ENCODE measurements around the gene GPS1.

DNA sequence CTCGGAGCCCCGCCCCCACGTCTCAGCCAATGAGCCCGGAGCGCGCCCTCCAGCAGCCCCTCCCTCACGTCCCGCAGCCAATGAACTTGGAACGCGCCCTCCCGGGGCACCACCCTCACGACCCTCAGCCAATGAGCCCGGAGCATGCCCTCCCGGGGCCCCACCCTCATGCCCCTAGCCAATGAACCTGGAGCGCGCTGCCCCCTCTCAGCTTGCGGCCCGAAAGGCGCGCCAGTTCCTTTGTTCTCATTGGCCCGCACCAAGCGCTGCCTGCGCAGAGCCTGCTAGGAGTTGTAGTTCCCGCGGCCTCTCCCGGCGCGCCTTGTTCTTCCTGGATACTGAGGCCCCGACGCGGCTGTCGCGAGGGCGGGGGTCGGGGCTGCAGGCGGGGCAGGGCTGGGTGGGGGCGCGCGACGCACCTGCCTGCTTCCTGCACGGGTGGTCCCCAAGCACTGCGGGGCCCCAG is 28.7 kb upstream of the GPS1 start, which contains the start of gene LRRC45:
- TF ChIP-seq POLR2AphosphoS5 (IDR thresholded peaks at IDR 0.05; ENCODE audit: low read depth) = no peak; the same call in 1 of the 2 replicates
- TF ChIP-seq, protein P1, sequence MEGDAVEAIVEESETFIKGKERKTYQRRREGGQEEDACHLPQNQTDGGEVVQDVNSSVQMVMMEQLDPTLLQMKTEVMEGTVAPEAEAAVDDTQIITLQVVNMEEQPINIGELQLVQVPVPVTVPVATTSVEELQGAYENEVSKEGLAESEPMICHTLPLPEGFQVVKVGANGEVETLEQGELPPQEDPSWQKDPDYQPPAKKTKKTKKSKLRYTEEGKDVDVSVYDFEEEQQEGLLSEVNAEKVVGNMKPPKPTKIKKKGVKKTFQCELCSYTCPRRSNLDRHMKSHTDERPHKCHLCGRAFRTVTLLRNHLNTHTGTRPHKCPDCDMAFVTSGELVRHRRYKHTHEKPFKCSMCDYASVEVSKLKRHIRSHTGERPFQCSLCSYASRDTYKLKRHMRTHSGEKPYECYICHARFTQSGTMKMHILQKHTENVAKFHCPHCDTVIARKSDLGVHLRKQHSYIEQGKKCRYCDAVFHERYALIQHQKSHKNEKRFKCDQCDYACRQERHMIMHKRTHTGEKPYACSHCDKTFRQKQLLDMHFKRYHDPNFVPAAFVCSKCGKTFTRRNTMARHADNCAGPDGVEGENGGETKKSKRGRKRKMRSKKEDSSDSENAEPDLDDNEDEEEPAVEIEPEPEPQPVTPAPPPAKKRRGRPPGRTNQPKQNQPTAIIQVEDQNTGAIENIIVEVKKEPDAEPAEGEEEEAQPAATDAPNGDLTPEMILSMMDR (conservative IDR thresholded peaks at IDR 0.05; ENCODE audit: low read depth in 2 of 2) = no peak
- TF ChIP-seq EZH2 (IDR thresholded peaks at IDR 0.05; ENCODE audit: low read depth, unreplicated experiment) = no peak
- TF ChIP-seq CREB1 (CRISPR knock-in tag; IDR thresholded peaks at IDR 0.05; ENCODE audit: low read depth) = no peak
